ENCODE results near the gene CBL. TPM values are rescaled to one million over a fixed set of nuclear protein-coding genes. Genes with fewer than 3 reads are reported as not detected.
"Not testable (repeated sequence)": the region's sequence is repeated elsewhere in the genome, so short reads cannot be mapped to it uniquely, and the experiment has no call there.

CBL gene
- total RNA-seq, 2 experiments from 2014 or later: 21.4 TPM

GRCh38 chr11:119178166-119178680, 27.9 kb upstream of the CBL start:
- H3K27ac Mint-ChIP-seq: no peak overlapping the region
- peaks cover 11% of the 10 kb centered on the region for H3K36me3 Mint-ChIP-seq
- no peaks in the 10 kb centered on the region for H3K27me3 Mint-ChIP-seq
- H3K4me3 Mint-ChIP-seq: no peak overlapping the region
- DNase-seq: no peak
- H3K9me3 Mint-ChIP-seq: no peaks in the 10 kb centered on the region
- H3K4me1 Mint-ChIP-seq: peaks cover 13% of the 10 kb centered on the region

GRCh38 chr11:119179342-119179741, 26.8 kb upstream of the CBL start:
- no peak overlapping the region for H3K27ac Mint-ChIP-seq
- H3K4me1 Mint-ChIP-seq: peaks cover 13% of the 10 kb centered on the region
- no peaks in the 10 kb centered on the region for H3K27me3 Mint-ChIP-seq
- H3K36me3 Mint-ChIP-seq: peaks cover 8% of the 10 kb centered on the region
- DNase-seq: no peak
- no peak overlapping the region for H3K4me3 Mint-ChIP-seq
- no peaks in the 10 kb centered on the region for H3K9me3 Mint-ChIP-seq

GRCh38 chr11:119179983-119180382, 26.2 kb upstream of the CBL start:
- no peak overlapping the region for H3K4me3 Mint-ChIP-seq
- H3K27me3 Mint-ChIP-seq: no peaks in the 10 kb centered on the region
- H3K4me1 Mint-ChIP-seq: peaks cover 13% of the 10 kb centered on the region
- H3K36me3 Mint-ChIP-seq: peaks cover 8% of the 10 kb centered on the region
- H3K9me3 Mint-ChIP-seq: no peaks in the 10 kb centered on the region
- DNase-seq: no peak
- H3K27ac Mint-ChIP-seq: no peak overlapping the region

DNA sequence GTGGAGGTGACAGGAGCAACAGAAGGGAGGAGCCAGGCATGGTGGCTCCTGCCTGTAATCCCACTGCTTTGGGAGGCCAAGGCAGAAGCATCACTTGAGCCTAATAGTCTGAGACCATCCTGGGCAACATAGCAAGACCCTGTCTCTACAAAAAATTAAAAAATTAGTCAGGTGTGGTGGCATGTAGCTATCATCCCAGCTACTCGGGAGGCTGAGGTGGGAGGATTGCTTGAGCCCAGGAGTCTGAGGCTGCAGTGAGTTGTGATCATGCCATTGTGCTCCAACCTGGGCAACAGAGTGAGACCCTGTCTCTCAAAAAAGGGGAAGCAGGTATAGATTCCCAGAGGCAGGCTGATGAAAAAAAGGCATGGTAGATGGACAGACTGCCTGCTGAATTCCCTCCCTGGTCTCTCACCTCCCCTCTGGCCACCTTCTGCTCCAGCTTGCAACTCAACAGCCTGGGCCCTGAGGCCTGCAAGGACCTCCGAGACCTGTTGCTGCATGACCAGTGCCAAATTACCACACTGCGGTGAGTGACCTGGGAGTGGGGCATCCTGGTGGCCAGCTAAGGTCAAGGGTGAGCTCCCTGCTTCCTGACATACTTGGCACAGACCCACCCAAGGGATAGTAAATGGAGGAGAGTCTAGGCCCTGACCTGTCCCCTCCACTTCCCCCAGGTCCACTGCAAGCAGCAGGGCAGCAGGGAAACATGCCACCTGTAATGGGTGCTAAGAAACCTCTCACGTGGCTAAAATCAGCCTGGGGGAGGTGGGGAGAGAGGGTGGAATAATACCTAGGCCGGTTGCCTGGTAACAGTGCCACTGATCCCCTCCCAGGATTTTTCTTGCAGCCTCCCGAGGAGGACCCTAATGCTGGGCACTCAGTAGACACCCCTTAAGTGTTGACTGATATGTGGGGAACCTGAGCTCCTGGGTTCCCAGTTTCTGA, 25.1 kb upstream of the CBL start:
- no peaks in the 10 kb centered on the region for H3K9me3 Mint-ChIP-seq
- no peak for DNase-seq
- H3K4me1 Mint-ChIP-seq: peaks cover 6% of the 10 kb centered on the region
- H3K27ac Mint-ChIP-seq: no peak overlapping the region
- H3K27me3 Mint-ChIP-seq: no peaks in the 10 kb centered on the region
- H3K4me3 Mint-ChIP-seq: no peak overlapping the region
- peaks cover 4% of the 10 kb centered on the region for H3K36me3 Mint-ChIP-seq

GRCh38 chr11:119181677-119182412, 24.3 kb upstream of the CBL start:
- peaks cover 6% of the 10 kb centered on the region for H3K4me1 Mint-ChIP-seq
- H3K9me3 Mint-ChIP-seq: no peaks in the 10 kb centered on the region
- H3K36me3 Mint-ChIP-seq: peaks cover 4% of the 10 kb centered on the region
- no peaks in the 10 kb centered on the region for H3K27me3 Mint-ChIP-seq
- H3K27ac Mint-ChIP-seq: no peak overlapping the region
- no peak overlapping the region for H3K4me3 Mint-ChIP-seq
- DNase-seq: no peak

DNA sequence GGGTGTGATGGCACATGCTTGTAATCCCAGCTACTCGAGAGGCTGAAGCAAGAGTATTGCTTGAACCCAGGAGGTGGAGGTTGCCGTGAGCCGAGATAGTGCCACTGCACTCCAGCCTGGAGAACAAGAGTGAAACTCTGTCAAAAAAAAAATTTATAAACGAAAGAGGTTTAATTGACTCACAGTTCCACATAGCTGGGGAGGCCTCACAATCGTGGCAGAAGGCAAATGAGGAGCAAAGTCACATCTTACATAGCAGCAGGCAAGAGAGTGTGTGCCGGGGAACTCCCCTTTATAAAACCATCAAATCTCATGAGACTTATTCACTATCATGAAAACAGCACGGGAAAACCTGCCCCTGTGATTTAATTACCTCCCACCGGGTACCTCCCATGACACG, 21.7 kb upstream of the CBL start:
- not testable (repeated sequence) for DNase-seq, H3K4me1 Mint-ChIP-seq, H3K9me3 Mint-ChIP-seq, H3K4me3 Mint-ChIP-seq, H3K36me3 Mint-ChIP-seq, H3K27me3 Mint-ChIP-seq
- peak overlapping the region; percentile 62 for H3K27ac Mint-ChIP-seq

GRCh38 chr11:119185981-119186634, 20.0 kb upstream of the CBL start:
- no peak for DNase-seq

GRCh38 chr11:119187123-119187892, 18.8 kb upstream of the CBL start:
- no peak overlapping the region for H3K4me3 Mint-ChIP-seq
- H3K36me3 Mint-ChIP-seq: peaks cover 4% of the 10 kb centered on the region
- H3K4me1 Mint-ChIP-seq: no peaks in the 10 kb centered on the region
- H3K9me3 Mint-ChIP-seq: no peaks in the 10 kb centered on the region
- H3K27ac Mint-ChIP-seq: no peak overlapping the region
- no peaks in the 10 kb centered on the region for H3K27me3 Mint-ChIP-seq
- no peak for DNase-seq

More at GRCh38 chr11:119185981-119186634, 20.0 kb upstream of the CBL start:
- no peak overlapping the region for H3K27ac Mint-ChIP-seq
- no peak overlapping the region for H3K4me3 Mint-ChIP-seq
- no peaks in the 10 kb centered on the region for H3K4me1 Mint-ChIP-seq
- H3K9me3 Mint-ChIP-seq: no peaks in the 10 kb centered on the region
- H3K36me3 Mint-ChIP-seq: peaks cover 4% of the 10 kb centered on the region
- H3K27me3 Mint-ChIP-seq: no peaks in the 10 kb centered on the region

GRCh38 chr11:119188067-119188466, 18.1 kb upstream of the CBL start:
- no peaks in the 10 kb centered on the region for H3K27me3 Mint-ChIP-seq
- no peak overlapping the region for H3K27ac Mint-ChIP-seq
- peaks cover under 1% of the 10 kb centered on the region for H3K36me3 Mint-ChIP-seq
- H3K4me3 Mint-ChIP-seq: no peak overlapping the region
- no peak for DNase-seq
- H3K4me1 Mint-ChIP-seq: no peaks in the 10 kb centered on the region
- H3K9me3 Mint-ChIP-seq: no peaks in the 10 kb centered on the region

DNA sequence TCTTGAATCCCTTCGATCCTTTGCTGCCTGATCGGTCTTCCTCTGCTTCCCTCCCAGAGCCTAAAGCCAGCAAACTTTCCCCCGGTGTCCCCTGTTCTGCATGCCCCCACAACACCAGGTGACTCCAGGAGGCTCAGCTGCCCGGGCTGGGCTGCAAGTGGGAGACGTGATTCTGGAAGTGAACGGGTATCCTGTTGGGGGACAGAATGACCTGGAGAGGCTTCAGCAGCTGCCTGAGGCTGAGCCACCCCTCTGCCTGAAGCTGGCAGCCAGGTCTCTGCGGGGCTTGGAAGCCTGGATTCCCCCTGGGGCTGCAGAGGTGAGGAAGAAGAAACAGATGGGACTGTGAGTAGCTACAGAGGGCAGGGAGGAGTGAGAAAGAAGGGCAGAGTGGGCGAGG, 17.3 kb upstream of the CBL start:
- H3K27me3 Mint-ChIP-seq: no peaks in the 10 kb centered on the region
- DNase-seq: no peak

DNA sequence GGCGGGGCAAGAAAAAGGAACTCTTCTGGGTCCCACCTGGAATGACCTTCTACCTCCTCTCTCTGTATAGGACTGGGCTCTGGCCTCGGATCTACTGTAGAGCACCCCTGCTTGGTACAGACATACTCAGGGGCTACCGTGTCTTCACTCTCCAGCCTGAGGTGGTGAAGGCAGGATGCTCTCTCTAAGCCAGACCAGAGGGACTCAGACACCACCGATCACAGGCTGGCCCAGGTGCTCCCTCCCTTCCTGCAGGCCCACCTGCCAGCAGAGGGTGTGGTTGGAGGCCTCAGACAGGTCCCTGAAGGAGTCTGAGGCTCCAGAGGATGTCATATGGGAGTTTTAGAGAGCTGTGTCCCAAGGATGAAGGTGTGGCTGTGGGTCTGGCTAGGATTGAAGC, 16.7 kb upstream of the CBL start:
- Mint-ChIP-seq H3K27ac (no peak overlapping the region), H3K9me3 (no peaks in the 10 kb centered on the region)

More for the DNA sequence above, 17.3 kb upstream of the CBL start:
- Mint-ChIP-seq H3K4me3 (no peak overlapping the region), H3K9me3 (no peaks in the 10 kb centered on the region), H3K27ac (no peak overlapping the region), H3K36me3 (no peaks in the 10 kb centered on the region), H3K4me1 (no peaks in the 10 kb centered on the region)

DNA sequence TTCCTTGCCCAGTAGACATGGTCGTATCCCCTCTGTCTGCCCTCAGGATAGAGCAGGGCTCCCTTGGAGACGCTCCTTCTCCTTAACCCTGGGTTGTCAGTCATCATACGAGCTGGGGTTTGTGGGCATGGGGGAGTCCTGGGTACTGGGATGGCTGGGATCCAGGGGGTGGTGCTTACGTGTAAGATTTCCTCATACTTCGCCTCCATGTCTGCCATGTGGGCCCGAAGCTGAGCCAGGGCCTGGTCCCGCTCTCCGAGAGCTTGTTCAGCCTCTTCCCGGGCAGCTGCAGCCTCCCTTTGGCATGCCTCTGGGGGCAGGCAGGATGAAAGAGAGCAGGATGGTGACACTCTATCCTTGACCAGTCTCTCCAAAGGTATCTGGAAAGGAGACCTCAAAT, 15.6 kb upstream of the CBL start:
- Mint-ChIP-seq H3K27ac (no peak overlapping the region), H3K36me3 (no peaks in the 10 kb centered on the region), H3K27me3 (no peaks in the 10 kb centered on the region), H3K9me3 (no peaks in the 10 kb centered on the region), H3K4me1 (no peaks in the 10 kb centered on the region), H3K4me3 (no peak overlapping the region)
- no peak for DNase-seq

More for the DNA sequence above, 16.7 kb upstream of the CBL start:
- no peak overlapping the region for H3K4me3 Mint-ChIP-seq
- no peaks in the 10 kb centered on the region for H3K4me1 Mint-ChIP-seq
- DNase-seq: no peak
- no peaks in the 10 kb centered on the region for H3K27me3 Mint-ChIP-seq
- no peaks in the 10 kb centered on the region for H3K36me3 Mint-ChIP-seq

GRCh38 chr11:119191265-119191664, 14.9 kb upstream of the CBL start:
- not testable (repeated sequence) for H3K4me1 Mint-ChIP-seq, H3K4me3 Mint-ChIP-seq, H3K9me3 Mint-ChIP-seq, H3K27me3 Mint-ChIP-seq, H3K27ac Mint-ChIP-seq, DNase-seq, H3K36me3 Mint-ChIP-seq

GRCh38 chr11:119192111-119192510, 14.0 kb upstream of the CBL start:
- H3K9me3 Mint-ChIP-seq: no peaks in the 10 kb centered on the region
- H3K4me1 Mint-ChIP-seq: peaks cover 4% of the 10 kb centered on the region
- no peak overlapping the region for H3K27ac Mint-ChIP-seq
- H3K36me3 Mint-ChIP-seq: no peaks in the 10 kb centered on the region
- no peaks in the 10 kb centered on the region for H3K27me3 Mint-ChIP-seq
- no peak overlapping the region for H3K4me3 Mint-ChIP-seq
- no peak for DNase-seq
